ENCODE results near the gene LHX1.

Gene LHX1

GRCh38 chr17:36938566-36939051 lies 1.3 kb downstream of the LHX1 start:
- no peak for TF ChIP-seq CTCF (IDR thresholded peaks at IDR 0.05; ENCODE audit: low read depth, low read length, missing control alignments)
- no peak for DNase-seq (ENCODE audit: extremely low read depth, low read depth)
- H3K4me3 ChIP-seq (replicated peaks; ENCODE audit: low read depth, low read length): no peak overlapping the region

GRCh38 chr17:36939052-36939801 lies 2.0 kb downstream of the LHX1 start:
- H3K4me3 ChIP-seq (replicated peaks; ENCODE audit: low read depth, low read length): no peak overlapping the region
- no peak for TF ChIP-seq CTCF (IDR thresholded peaks at IDR 0.05; ENCODE audit: low read depth, low read length, missing control alignments)
- no peak for DNase-seq (ENCODE audit: extremely low read depth, low read depth)

- TF ChIP-seq CTCF (IDR thresholded peaks at IDR 0.05; ENCODE audit: low read depth, low read length, missing control alignments): no peak
- no peak overlapping the region for H3K4me3 ChIP-seq (replicated peaks; ENCODE audit: low read depth, low read length)
- DNase-seq (ENCODE audit: extremely low read depth, low read depth): no peak
Measured at GRCh38 chr17:36939802-36940312, 2.6 kb downstream of the LHX1 start.

GRCh38 chr17:36940313-36941264 lies 3.3 kb downstream of the LHX1 start:
- DNase-seq (ENCODE audit: extremely low read depth, low read depth): no peak
- no peak for TF ChIP-seq CTCF (IDR thresholded peaks at IDR 0.05; ENCODE audit: low read depth, low read length, missing control alignments)
- H3K4me3 ChIP-seq (replicated peaks; ENCODE audit: low read depth, low read length): no peak overlapping the region

GRCh38 chr17:36941265-36942010 lies 4.2 kb downstream of the LHX1 start:
- no peak overlapping the region for H3K4me3 ChIP-seq (replicated peaks; ENCODE audit: low read depth, low read length)
- DNase-seq (ENCODE audit: extremely low read depth, low read depth): no peak
- TF ChIP-seq CTCF (IDR thresholded peaks at IDR 0.05; ENCODE audit: low read depth, low read length, missing control alignments): no peak

- no peak for TF ChIP-seq CTCF (IDR thresholded peaks at IDR 0.05; ENCODE audit: low read depth, low read length, missing control alignments)
- H3K4me3 ChIP-seq (replicated peaks; ENCODE audit: low read depth, low read length): 0 out of 2 replicates have a peak overlapping the region, but pooled peaks have one; percentile 8
- no peak for DNase-seq (ENCODE audit: extremely low read depth, low read depth)
Measured at GRCh38 chr17:36942019-36942599, 4.8 kb downstream of the LHX1 start.

Measured in HFF-Myc (cell line).